Measurements from ENCODE around the gene SURF6. TPM values are rescaled to one million over a fixed set of nuclear protein-coding genes. Genes with fewer than 3 reads are reported as not detected.
A peak's percentile ranks its signal among the peaks of the same experiment; 100 is the strongest.

SURF6 gene
- total RNA-seq, 2 experiments from 2014 or later = 20.1 to 21.4 TPM

- DNase-seq (peak; percentile 53), ATAC-seq (peak; percentile 59)
- H3K27me3 Mint-ChIP-seq (ENCODE audit: low read depth) = no peaks in the 10 kb centered on the region
- H3K9me3 Mint-ChIP-seq (ENCODE audit: insufficient read depth) = no peaks in the 10 kb centered on the region
- peak overlapping the region; percentile 98 for H3K27ac Mint-ChIP-seq
- peaks cover 61% of the 10 kb centered on the region for H3K36me3 Mint-ChIP-seq (ENCODE audit: low read depth)
- peaks cover 55% of the 10 kb centered on the region for H3K4me1 Mint-ChIP-seq (ENCODE audit: low read depth)
- H3K4me3 Mint-ChIP-seq = peak overlapping the region; percentile 99
- ChIA-PET CTCF (interaction anchor here (0.7 to 2.1 kb wide), 10 partner anchors 8 to 203 kb away, joined by 3 to 13 read pairs (median 4); no protein-coding TSS in a partner anchor), POLR2A (interaction anchor here (1.0 to 9.1 kb wide), 15 partner anchors 8 to 817 kb away, joined by 3 to 192 read pairs (median 5); partner anchors contain the start of genes RNU6ATAC, SLC2A6, STKLD1 and SURF1)
Observed at GRCh38 chr9:133347515-133347984, 11.6 kb upstream of the SURF6 start.

- no peaks in the 10 kb centered on the region for H3K9me3 Mint-ChIP-seq (ENCODE audit: insufficient read depth)
- peak overlapping the region; percentile 91 for H3K27ac Mint-ChIP-seq
- ChIA-PET POLR2A (interaction anchor here (0.5 to 9.1 kb wide), 5 partner anchors 10 to 27 kb away, joined by 3 to 192 read pairs (median 5); partner anchors contain the start of genes STKLD1, SURF1, SURF2 and SURF4), CTCF (interaction anchor here (1.1 to 1.5 kb wide), 2 partner anchors 9 to 59 kb away, joined by 3 read pairs; no protein-coding TSS in a partner anchor)
- H3K4me1 Mint-ChIP-seq (ENCODE audit: low read depth) = peaks cover 56% of the 10 kb centered on the region
- H3K27me3 Mint-ChIP-seq (ENCODE audit: low read depth) = no peaks in the 10 kb centered on the region
- DNase-seq (no peak), ATAC-seq (no peak)
- peaks cover 61% of the 10 kb centered on the region for H3K36me3 Mint-ChIP-seq (ENCODE audit: low read depth)
- H3K4me3 Mint-ChIP-seq = peak overlapping the region; percentile 99
Observed at GRCh38 chr9:133346021-133346785, 10.2 kb upstream of the SURF6 start.

GRCh38 chr9:133345596-133345995 is 9.6 kb upstream of the SURF6 start:
- H3K4me3 Mint-ChIP-seq = no peak overlapping the region

GRCh38 chr9:133344979-133345378 is 9.0 kb upstream of the SURF6 start:
- no peak for DNase-seq
- POLR2A ChIA-PET = interaction anchor here (1.7 to 9.1 kb wide), 3 partner anchors 11 to 29 kb away, joined by 5 to 192 read pairs (median 5); partner anchors contain the start of genes STKLD1 and SURF4
- no peak overlapping the region for H3K27ac Mint-ChIP-seq
- no peak overlapping the region for H3K4me3 Mint-ChIP-seq
- H3K36me3 Mint-ChIP-seq (ENCODE audit: low read depth) = peaks cover 63% of the 10 kb centered on the region
- CTCF ChIA-PET = interaction anchor here (3.9 kb wide), 1 partner anchor 27 kb away, joined by 21 read pairs; no protein-coding TSS in a partner anchor
- no peaks in the 10 kb centered on the region for H3K27me3 Mint-ChIP-seq (ENCODE audit: low read depth)
- no peaks in the 10 kb centered on the region for H3K9me3 Mint-ChIP-seq (ENCODE audit: insufficient read depth)
- peaks cover 58% of the 10 kb centered on the region for H3K4me1 Mint-ChIP-seq (ENCODE audit: low read depth)
- ATAC-seq = no peak

More at GRCh38 chr9:133345596-133345995, 9.6 kb upstream of the SURF6 start:
- ATAC-seq (no peak), DNase-seq (no peak)
- ChIA-PET CTCF (interaction anchor here (1.5 kb wide), 1 partner anchor 59 kb away, joined by 3 read pairs; no protein-coding TSS in a partner anchor), POLR2A (interaction anchor here (2.2 to 9.1 kb wide), 2 partner anchors 20 to 28 kb away, joined by 5 to 192 read pairs; partner anchors contain the start of genes STKLD1 and SURF4)
- Mint-ChIP-seq H3K27me3 (ENCODE audit: low read depth) (no peaks in the 10 kb centered on the region), H3K4me1 (ENCODE audit: low read depth) (peaks cover 58% of the 10 kb centered on the region), H3K9me3 (ENCODE audit: insufficient read depth) (no peaks in the 10 kb centered on the region), H3K36me3 (ENCODE audit: low read depth) (peaks cover 63% of the 10 kb centered on the region), H3K27ac (no peak overlapping the region)

- H3K4me3 Mint-ChIP-seq = no peak overlapping the region
- peaks cover 58% of the 10 kb centered on the region for H3K4me1 Mint-ChIP-seq (ENCODE audit: low read depth)
- peaks cover 63% of the 10 kb centered on the region for H3K36me3 Mint-ChIP-seq (ENCODE audit: low read depth)
- no peak for DNase-seq
- no peaks in the 10 kb centered on the region for H3K27me3 Mint-ChIP-seq (ENCODE audit: low read depth)
- no peak for ATAC-seq
- ChIA-PET CTCF (interaction anchor here (3.9 kb wide), 1 partner anchor 27 kb away, joined by 21 read pairs; no protein-coding TSS in a partner anchor), POLR2A (interaction anchor here (0.6 to 9.1 kb wide), 5 partner anchors 9 to 130 kb away, joined by 3 to 192 read pairs (median 3); partner anchors contain the start of genes STKLD1 and SURF4)
- no peaks in the 10 kb centered on the region for H3K9me3 Mint-ChIP-seq (ENCODE audit: insufficient read depth)
- H3K27ac Mint-ChIP-seq = no peak overlapping the region
Observed at GRCh38 chr9:133344071-133344470, 8.1 kb upstream of the SURF6 start.

- Mint-ChIP-seq H3K27me3 (ENCODE audit: low read depth) (no peaks in the 10 kb centered on the region), H3K36me3 (ENCODE audit: low read depth) (peaks cover 66% of the 10 kb centered on the region), H3K9me3 (ENCODE audit: insufficient read depth) (no peaks in the 10 kb centered on the region), H3K27ac (no peak overlapping the region), H3K4me1 (ENCODE audit: low read depth) (peaks cover 55% of the 10 kb centered on the region), H3K4me3 (no peak overlapping the region)
- ChIA-PET CTCF (interaction anchor here (3.9 kb wide), 1 partner anchor 29 kb away, joined by 21 read pairs; no protein-coding TSS in a partner anchor), POLR2A (interaction anchor here (0.9 kb wide), 2 partner anchors 9 to 28 kb away, joined by 4 read pairs; no protein-coding TSS in a partner anchor)
- ATAC-seq = no peak
- DNase-seq = no peak
Observed at GRCh38 chr9:133342570-133342969, 6.6 kb upstream of the SURF6 start.

- peaks cover 65% of the 10 kb centered on the region for H3K36me3 Mint-ChIP-seq (ENCODE audit: low read depth)
- DNase-seq (no peak), ATAC-seq (no peak)
- H3K4me1 Mint-ChIP-seq (ENCODE audit: low read depth) = peaks cover 53% of the 10 kb centered on the region
- ChIA-PET CTCF (interaction anchor here (0.7 to 3.9 kb wide), 2 partner anchors 20 to 29 kb away, joined by 3 to 21 read pairs; no protein-coding TSS in a partner anchor), POLR2A (interaction anchor here (0.9 kb wide), 1 partner anchor 29 kb away, joined by 4 read pairs; no protein-coding TSS in a partner anchor)
- H3K9me3 Mint-ChIP-seq (ENCODE audit: insufficient read depth) = no peaks in the 10 kb centered on the region
- H3K4me3 Mint-ChIP-seq = no peak overlapping the region
- H3K27ac Mint-ChIP-seq = peak overlapping the region; percentile 78
- H3K27me3 Mint-ChIP-seq (ENCODE audit: low read depth) = no peaks in the 10 kb centered on the region
Observed at GRCh38 chr9:133342069-133342406, 6.0 kb upstream of the SURF6 start.

- Mint-ChIP-seq H3K9me3 (ENCODE audit: insufficient read depth) (no peaks in the 10 kb centered on the region), H3K36me3 (ENCODE audit: low read depth) (peaks cover 61% of the 10 kb centered on the region)
- ATAC-seq = no peak
Observed at GRCh38 chr9:133341369-133342068, 5.5 kb upstream of the SURF6 start.

GRCh38 chr9:133340916-133341315 is 4.9 kb upstream of the SURF6 start:
- ATAC-seq = no peak
- ChIA-PET POLR2A (interaction anchor here (1.6 kb wide), 1 partner anchor 30 kb away, joined by 6 read pairs; no protein-coding TSS in a partner anchor), CTCF (interaction anchor here (1.0 to 3.9 kb wide), 6 partner anchors 10 to 31 kb away, joined by 3 to 21 read pairs (median 6); partner anchors contain the start of genes SURF1 and SURF2)
- Mint-ChIP-seq H3K36me3 (ENCODE audit: low read depth) (peaks cover 61% of the 10 kb centered on the region), H3K9me3 (ENCODE audit: insufficient read depth) (no peaks in the 10 kb centered on the region), H3K4me1 (ENCODE audit: low read depth) (peaks cover 53% of the 10 kb centered on the region), H3K4me3 (peak overlapping the region; percentile 31), H3K27ac (peak overlapping the region; percentile 90), H3K27me3 (ENCODE audit: low read depth) (no peaks in the 10 kb centered on the region)
- no peak for DNase-seq

More at GRCh38 chr9:133341369-133342068, 5.5 kb upstream of the SURF6 start:
- CTCF ChIA-PET = interaction anchor here (0.7 to 3.9 kb wide), 4 partner anchors 9 to 30 kb away, joined by 3 to 21 read pairs (median 4); no protein-coding TSS in a partner anchor
- Mint-ChIP-seq H3K4me1 (ENCODE audit: low read depth) (peaks cover 53% of the 10 kb centered on the region), H3K27me3 (ENCODE audit: low read depth) (no peaks in the 10 kb centered on the region), H3K4me3 (no peak overlapping the region), H3K27ac (peak overlapping the region; percentile 78)
- no peak for DNase-seq
- POLR2A ChIA-PET = interaction anchor here (0.9 kb wide), 1 partner anchor 29 kb away, joined by 4 read pairs; no protein-coding TSS in a partner anchor

GRCh38 chr9:133340256-133340655 is 4.3 kb upstream of the SURF6 start:
- DNase-seq (peak; percentile 42), ATAC-seq (no peak)
- Mint-ChIP-seq H3K36me3 (ENCODE audit: low read depth) (peaks cover 64% of the 10 kb centered on the region), H3K27me3 (ENCODE audit: low read depth) (no peaks in the 10 kb centered on the region), H3K4me3 (peak overlapping the region; percentile 31), H3K27ac (peak overlapping the region; percentile 90), H3K9me3 (ENCODE audit: insufficient read depth) (no peaks in the 10 kb centered on the region), H3K4me1 (ENCODE audit: low read depth) (peaks cover 56% of the 10 kb centered on the region)
- ChIA-PET POLR2A (interaction anchor here (1.1 to 2.0 kb wide), 5 partner anchors 9 to 32 kb away, joined by 3 to 16 read pairs (median 6); partner anchors contain the start of genes MED22, RPL7A, SURF1 and SURF2), CTCF (interaction anchor here (0.9 to 2.3 kb wide), 12 partner anchors 8 to 318 kb away, joined by 3 to 9 read pairs (median 4); partner anchors contain the start of genes MED22, RPL7A, SURF1 and SURF2)

Data from activated CD8-positive, alpha-beta T cell treated with anti-CD3 and anti-CD28 coated beads, Interleukin-2, amount 10 ng/mL, durations not matched to agents 7 days and 5 days (primary cell).